Gastrocnemius medialis (tissue), 4 donors: Measurements from ENCODE around the gene CD1D. TPM values are rescaled to one million over a fixed set of nuclear protein-coding genes. Genes with fewer than 3 reads are reported as not detected.

Source experiments
- ATAC-seq, 2 donors: fragments of 150-250 bp; one replicate each; pipeline ENCODE4 v1.9.1; 2016
- DNase-seq, 2 donors: peaks; one replicate each; pipeline ENCODE4 v3.0.0-alpha.2; 2019
- H3K27ac ChIP-seq, 4 donors: fragments of 200-600 bp; sonication (generic); 1 replicate in 1 of 4; 2 replicates in 3 of 4; pipeline ENCODE4 v1.5.1; 2016 to 2018; ENCODE audit warnings: mild to moderate bottlenecking in 2 of 4, moderate library complexity in 1 of 4
- H3K27me3 ChIP-seq, 3 donors: fragments of 200-600 bp; sonication (generic) in 2 of 3; 1 replicate in 1 of 3; 2 replicates in 2 of 3; pipeline versions ENCODE4 v1.5.1 to v1.6.0; 2016 to 2019; ENCODE audit warnings: mild to moderate bottlenecking in 1 of 3, moderate library complexity in 1 of 3
- H3K36me3 ChIP-seq, 2 donors: fragments of 200-600 bp; sonication (generic) in 1 of 2; one replicate each; pipeline ENCODE4 v1.5.1; 2017 to 2018
- H3K4me1 ChIP-seq, 2 donors: fragments of 200-600 bp; sonication (generic) in 1 of 2; one replicate each; pipeline ENCODE4 v1.5.1; 2016 to 2017; ENCODE audit warnings: mild to moderate bottlenecking in 2 of 2
- H3K4me3 ChIP-seq, 4 donors: fragments of 200-600 bp; sonication (generic) in 3 of 4; 1 replicate in 1 of 4; 2 replicates in 3 of 4; pipeline ENCODE4 v1.5.1; 2016 to 2019; ENCODE audit warnings: mild to moderate bottlenecking in 2 of 4
- H3K9me3 ChIP-seq, 3 donors: fragments of 200-600 bp; sonication (generic) in 2 of 3; 1 replicate in 1 of 3; 2 replicates in 2 of 3; pipeline ENCODE4 v1.5.1; 2016 to 2019
- CTCF ChIP-seq, 5 experiments: fragments of 450-650 bp in 3 of 5; fragments of 200-600 bp in 2 of 5; sonication (generic) in 2 of 5; IDR thresholded peaks in 4 of 5; conservative IDR thresholded peaks in 1 of 5; 1 replicate in 4 of 5; 2 replicates in 1 of 5; pipeline ENCODE4 v1.5.1; 2016 to 2019; ENCODE audit warnings: antibody characterized with exemption in 5 of 5, mild to moderate bottlenecking in 3 of 5, moderate library complexity in 3 of 5
- POLR2A ChIP-seq, 2 donors: fragments of 450-650 bp; IDR thresholded peaks; one replicate each; pipeline ENCODE4 v1.6.1; 2017; ENCODE audit warnings: antibody characterized with exemption in 2 of 2, mild to moderate bottlenecking in 2 of 2, moderate library complexity in 2 of 2
- in situ Hi-C, 4 donors: fragments of 200-750 bp; cut with MboI; loops; one replicate each; pipeline versions ENCODE4 v1.15.0 to v1.8.0; 2017; ENCODE audit warnings: low sequenced_read_pairs in 4 of 4
- intact Hi-C: fragments of 100-400 bp; cut with DNase I; formaldehyde crosslinking; loops from one replicate; pipeline ENCODE4 v1.15.1; 2023; ENCODE audit warnings: low total_unique reads
- total RNA-seq, 4 donors: library from RNA; depleted of rRNA; stranded (reverse); fragments of >200 nt; gene quantifications; one replicate each; pipeline versions ENCODE4 v1.1.0 to v1.2.3, GENCODE V29; 2016

The CD1D gene
- total RNA-seq, 4 donors from 2014 or later = 0.58 to 0.82 TPM; not detected in 2

GRCh38 chr1:158153746-158154444, 26.8 kb upstream of the CD1D start:
- DNase-seq (no peak), ATAC-seq (no peak)
- H3K4me3 ChIP-seq = no peak overlapping the region
- peaks cover 5 to 11% of the 10 kb centered on the region in 2 donors for H3K4me1 ChIP-seq
- in situ Hi-C loops (no loop called here), intact Hi-C loops (no loop called here)
- TF ChIP-seq CTCF (IDR thresholded peaks at IDR 0.05 in 4 of 5, conservative IDR thresholded peaks at IDR 0.05 in 1 of 5) (no peak), POLR2A (IDR thresholded peaks at IDR 0.05) (no peak)
- no peak overlapping the region for H3K27ac ChIP-seq
- no peaks in the 10 kb centered on the region for H3K9me3 ChIP-seq
- no peaks in the 10 kb centered on the region for H3K27me3 ChIP-seq
- no peaks in the 10 kb centered on the region for H3K36me3 ChIP-seq

GRCh38 chr1:158154501-158154900, 26.2 kb upstream of the CD1D start:
- Histone ChIP-seq H3K9me3 (no peaks in the 10 kb centered on the region), H3K36me3 (no peaks in the 10 kb centered on the region), H3K27me3 (peaks cover 0 to 1% (median 0%) of the 10 kb centered on the region in 3 donors), H3K27ac (no peak overlapping the region), H3K4me3 (no peak overlapping the region), H3K4me1 (peaks cover 5 to 7% of the 10 kb centered on the region in 2 donors)
- in situ Hi-C loops = no loop called here
- ATAC-seq (no peak), DNase-seq (no peak)
- TF ChIP-seq POLR2A (IDR thresholded peaks at IDR 0.05) (no peak), CTCF (IDR thresholded peaks at IDR 0.05 in 4 of 5, conservative IDR thresholded peaks at IDR 0.05 in 1 of 5) (no peak)
- intact Hi-C loops = no loop called here

- in situ Hi-C loops (no loop called here), intact Hi-C loops (no loop called here)
- Histone ChIP-seq H3K9me3 (no peaks in the 10 kb centered on the region), H3K4me1 (no peaks in the 10 kb centered on the region), H3K27me3 (peaks cover 0 to 5% (median 0%) of the 10 kb centered on the region in 3 donors), H3K4me3 (no peak overlapping the region), H3K27ac (no peak overlapping the region), H3K36me3 (no peaks in the 10 kb centered on the region)
- ATAC-seq (no peak), DNase-seq (no peak)
- TF ChIP-seq POLR2A (IDR thresholded peaks at IDR 0.05) (no peak), CTCF (IDR thresholded peaks at IDR 0.05 in 4 of 5, conservative IDR thresholded peaks at IDR 0.05 in 1 of 5) (no peak)
Measured at GRCh38 chr1:158155673-158156072, 25.0 kb upstream of the CD1D start.

GRCh38 chr1:158159597-158159996, 21.1 kb upstream of the CD1D start:
- H3K27me3 ChIP-seq = peaks cover 2 to 5% (median 5%) of the 10 kb centered on the region in 3 donors
- intact Hi-C loops = no loop called here
- H3K9me3 ChIP-seq = no peaks in the 10 kb centered on the region
- H3K27ac ChIP-seq = no peak overlapping the region
- ATAC-seq (no peak), DNase-seq (no peak)
- no peaks in the 10 kb centered on the region for H3K4me1 ChIP-seq
- in situ Hi-C loops = no loop called here
- H3K4me3 ChIP-seq = no peak overlapping the region
- TF ChIP-seq CTCF (IDR thresholded peaks at IDR 0.05 in 4 of 5, conservative IDR thresholded peaks at IDR 0.05 in 1 of 5) = no peak
- TF ChIP-seq POLR2A (IDR thresholded peaks at IDR 0.05) = no peak
- H3K36me3 ChIP-seq = no peaks in the 10 kb centered on the region

- H3K27me3 ChIP-seq = peaks cover 2 to 5% (median 5%) of the 10 kb centered on the region in 3 donors
- no peaks in the 10 kb centered on the region for H3K9me3 ChIP-seq
- in situ Hi-C loops (no loop called here), intact Hi-C loops (no loop called here)
- H3K4me3 ChIP-seq = no peak overlapping the region
- H3K36me3 ChIP-seq = no peaks in the 10 kb centered on the region
- no peak overlapping the region for H3K27ac ChIP-seq
- no peak for TF ChIP-seq POLR2A (IDR thresholded peaks at IDR 0.05)
- no peak for DNase-seq
- no peak for ATAC-seq
- H3K4me1 ChIP-seq = no peaks in the 10 kb centered on the region
Measured at GRCh38 chr1:158161446-158161845, 19.2 kb upstream of the CD1D start.
